PC-9 (cell line): ENCODE data around the gene NCOA3.

Experiments
- EZH2 ChIP-seq: fragments of 200-600 bp; sonication (generic); IDR thresholded peaks from 2 replicates; pipeline ENCODE4 v1.8.0; 2017; ENCODE audit warnings: antibody characterized with exemption, low read depth
- TF ChIP-seq, protein P1 (sequence below): fragments of 200-600 bp; sonication (generic); conservative IDR thresholded peaks from 2 replicates; pipeline ENCODE4 v1.6.1; 2017; ENCODE audit warnings: mixed run types, antibody characterized with exemption, mild to moderate bottlenecking, moderate library complexity

DNA sequence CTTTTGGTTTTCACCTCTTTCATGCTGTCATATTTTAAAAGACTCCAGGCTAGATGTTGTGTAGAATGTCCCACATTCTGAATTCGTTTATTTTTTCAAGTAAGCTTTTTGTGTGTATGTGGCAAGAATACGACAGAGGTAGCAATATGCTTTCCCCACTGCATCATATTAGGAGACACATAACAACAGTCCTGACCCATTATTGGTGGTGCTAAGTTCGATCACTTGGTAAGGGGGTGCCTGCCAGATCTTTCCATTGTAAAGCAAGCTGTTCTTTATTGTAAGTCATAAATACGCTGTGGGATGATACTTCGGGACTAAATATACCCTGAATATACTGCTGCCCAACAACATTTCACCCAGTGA is 588 bp upstream of the NCOA3 start:
- TF ChIP-seq, protein P1, sequence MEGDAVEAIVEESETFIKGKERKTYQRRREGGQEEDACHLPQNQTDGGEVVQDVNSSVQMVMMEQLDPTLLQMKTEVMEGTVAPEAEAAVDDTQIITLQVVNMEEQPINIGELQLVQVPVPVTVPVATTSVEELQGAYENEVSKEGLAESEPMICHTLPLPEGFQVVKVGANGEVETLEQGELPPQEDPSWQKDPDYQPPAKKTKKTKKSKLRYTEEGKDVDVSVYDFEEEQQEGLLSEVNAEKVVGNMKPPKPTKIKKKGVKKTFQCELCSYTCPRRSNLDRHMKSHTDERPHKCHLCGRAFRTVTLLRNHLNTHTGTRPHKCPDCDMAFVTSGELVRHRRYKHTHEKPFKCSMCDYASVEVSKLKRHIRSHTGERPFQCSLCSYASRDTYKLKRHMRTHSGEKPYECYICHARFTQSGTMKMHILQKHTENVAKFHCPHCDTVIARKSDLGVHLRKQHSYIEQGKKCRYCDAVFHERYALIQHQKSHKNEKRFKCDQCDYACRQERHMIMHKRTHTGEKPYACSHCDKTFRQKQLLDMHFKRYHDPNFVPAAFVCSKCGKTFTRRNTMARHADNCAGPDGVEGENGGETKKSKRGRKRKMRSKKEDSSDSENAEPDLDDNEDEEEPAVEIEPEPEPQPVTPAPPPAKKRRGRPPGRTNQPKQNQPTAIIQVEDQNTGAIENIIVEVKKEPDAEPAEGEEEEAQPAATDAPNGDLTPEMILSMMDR, result no peak
- no peak for TF ChIP-seq EZH2
